ENCODE results near the gene KDM2A.
A peak's percentile ranks its signal among the peaks of the same experiment; 100 is the strongest.

Gene KDM2A

GRCh38 chr11:67281552-67282150 is 162.6 kb downstream of the KDM2A start:
- Histone ChIP-seq H3K9me3 (replicated peaks in 1 of 11) (no peaks in the 10 kb centered on the region), H3K36me3 (peaks cover 85 to 90% (median 90%) of the 10 kb centered on the region in 11 experiments), H3K27ac (peak overlapping the region; percentile 93 to 100 (median 99)), H3K4me1 (peaks cover 97 to 99% (median 98%) of the 10 kb centered on the region in 10 experiments), H4K20me1 (no peaks in the 10 kb centered on the region), H3K27me3 (no peaks in the 10 kb centered on the region), H3K4me2 (peak overlapping the region; percentile 85 to 100 (median 100)), H3K4me3 (peak overlapping the region in 4 of 10 experiments; percentile 25 to 72 (median 60); a peak in 4 of 20 replicates), H3K9ac (peak overlapping the region; percentile 84 to 100 (median 99))
- no peak for TF ChIP-seq Cebpa-rat (IDR thresholded peaks at IDR 0.05)

- H3K36me3 ChIP-seq: peaks cover 89 to 97% (median 96%) of the 10 kb centered on the region in 11 experiments
- no peak for TF ChIP-seq Cebpa-rat (IDR thresholded peaks at IDR 0.05)
Measured at GRCh38 chr11:67282155-67282875, 163.3 kb downstream of the KDM2A start.

GRCh38 chr11:67282876-67283371 is 163.9 kb downstream of the KDM2A start:
- Histone ChIP-seq H3K4me2 (peak overlapping the region; percentile 85 to 100 (median 100)), H3K36me3 (peaks cover 87 to 99% (median 98%) of the 10 kb centered on the region in 11 experiments), H4K20me1 (no peaks in the 10 kb centered on the region), H3K9ac (peak overlapping the region; percentile 78 to 100 (median 99)), H3K27ac (peak overlapping the region; percentile 97 to 100 (median 99)), H3K9me3 (replicated peaks in 1 of 11) (no peaks in the 10 kb centered on the region), H3K4me1 (peaks cover 100% of the 10 kb centered on the region in 10 experiments), H3K4me3 (peak overlapping the region in 8 of 10 experiments; percentile 15 to 86 (median 48); a peak in 11 of 20 replicates), H3K27me3 (no peaks in the 10 kb centered on the region)
- TF ChIP-seq Cebpa-rat (IDR thresholded peaks at IDR 0.05): no peak

More at GRCh38 chr11:67282155-67282875, 163.3 kb downstream of the KDM2A start:
- Histone ChIP-seq H3K4me2 (peak overlapping the region; percentile 85 to 100 (median 100)), H4K20me1 (no peaks in the 10 kb centered on the region), H3K4me1 (peaks cover 97 to 99% (median 98%) of the 10 kb centered on the region in 10 experiments), H3K9me3 (replicated peaks in 1 of 11) (no peaks in the 10 kb centered on the region), H3K27me3 (no peaks in the 10 kb centered on the region), H3K9ac (peak overlapping the region; percentile 84 to 100 (median 99)), H3K27ac (peak overlapping the region; percentile 97 to 100 (median 99)), H3K4me3 (peak overlapping the region in 7 of 10 experiments; percentile 15 to 86 (median 61); a peak in 8 of 20 replicates)

- no peaks in the 10 kb centered on the region for H3K9me3 ChIP-seq (replicated peaks in 1 of 11)
- peak overlapping the region; percentile 97 to 100 (median 99) for H3K27ac ChIP-seq
- H3K4me2 ChIP-seq: peak overlapping the region; percentile 85 to 100 (median 100)
- TF ChIP-seq Cebpa-rat (IDR thresholded peaks at IDR 0.05): peak; percentile 45 to 71 (median 64); a peak in 16 of 22 replicates
- H4K20me1 ChIP-seq: no peaks in the 10 kb centered on the region
- H3K27me3 ChIP-seq: no peaks in the 10 kb centered on the region
- H3K36me3 ChIP-seq: peaks cover 84 to 93% (median 92%) of the 10 kb centered on the region in 11 experiments
- peak overlapping the region in 9 of 10 experiments; percentile 3 to 86 (median 48); a peak in 15 of 20 replicates for H3K4me3 ChIP-seq
- peaks cover 96 to 98% (median 97%) of the 10 kb centered on the region in 10 experiments for H3K4me1 ChIP-seq
- H3K9ac ChIP-seq: peak overlapping the region; percentile 93 to 100 (median 99)
Measured at GRCh38 chr11:67283481-67283963, 164.5 kb downstream of the KDM2A start.

- H3K9ac ChIP-seq: peak overlapping the region; percentile 93 to 100 (median 99)
- H4K20me1 ChIP-seq: peaks cover 0 to 4% (median 2%) of the 10 kb centered on the region in 11 experiments; a peak in 9 of 22 replicates
- H3K27ac ChIP-seq: peak overlapping the region; percentile 97 to 100 (median 99)
- peaks cover 83 to 86% (median 85%) of the 10 kb centered on the region in 10 experiments for H3K4me1 ChIP-seq
- peak overlapping the region; percentile 6 to 86 (median 48) for H3K4me3 ChIP-seq
- peaks cover 70 to 82% (median 80%) of the 10 kb centered on the region in 11 experiments for H3K36me3 ChIP-seq
- TF ChIP-seq Cebpa-rat (IDR thresholded peaks at IDR 0.05): no peak
- H3K9me3 ChIP-seq (replicated peaks in 1 of 11): no peaks in the 10 kb centered on the region
- peak overlapping the region; percentile 85 to 100 (median 100) for H3K4me2 ChIP-seq
- no peaks in the 10 kb centered on the region for H3K27me3 ChIP-seq
Measured at GRCh38 chr11:67284811-67285540, 165.9 kb downstream of the KDM2A start.

- Histone ChIP-seq H3K36me3 (peaks cover 70 to 82% (median 80%) of the 10 kb centered on the region in 11 experiments), H3K27ac (peak overlapping the region; percentile 97 to 100 (median 99)), H3K9me3 (replicated peaks in 1 of 11) (no peaks in the 10 kb centered on the region), H4K20me1 (peaks cover 0 to 13% (median 11%) of the 10 kb centered on the region in 11 experiments; a peak in 15 of 22 replicates), H3K9ac (peak overlapping the region; percentile 93 to 100 (median 99)), H3K27me3 (no peaks in the 10 kb centered on the region), H3K4me3 (peak overlapping the region in 9 of 10 experiments; percentile 38 to 86 (median 49); a peak in 18 of 20 replicates), H3K4me1 (peaks cover 83 to 86% (median 85%) of the 10 kb centered on the region in 10 experiments), H3K4me2 (peak overlapping the region; percentile 85 to 100 (median 100))
- no peak for TF ChIP-seq Cebpa-rat (IDR thresholded peaks at IDR 0.05)
Measured at GRCh38 chr11:67285541-67286498, 166.8 kb downstream of the KDM2A start.

GRCh38 chr11:67286621-67287333 is 167.7 kb downstream of the KDM2A start:
- Histone ChIP-seq H3K4me2 (peak overlapping the region; percentile 85 to 100 (median 100)), H4K20me1 (peaks cover 6 to 22% (median 20%) of the 10 kb centered on the region in 11 experiments; a peak in 20 of 22 replicates), H3K27ac (peak overlapping the region; percentile 97 to 100 (median 99)), H3K4me1 (peaks cover 83 to 86% (median 85%) of the 10 kb centered on the region in 10 experiments), H3K9me3 (replicated peaks in 1 of 11) (peaks cover 0 to under 1% (median 0%) of the 10 kb centered on the region in 11 experiments; a peak in 1 of 22 replicates), H3K4me3 (peak overlapping the region; percentile 12 to 86 (median 60); a peak in 18 of 20 replicates), H3K27me3 (no peaks in the 10 kb centered on the region), H3K9ac (peak overlapping the region; percentile 93 to 100 (median 99)), H3K36me3 (peaks cover 70 to 82% (median 80%) of the 10 kb centered on the region in 11 experiments)
- TF ChIP-seq Cebpa-rat (IDR thresholded peaks at IDR 0.05): no peak

Measured in BLaER1 treated with 17β-estradiol and CSF1 and Interleukin-3, amounts not matched to agents 10 nM and 100 nM (cell line).